B cell (primary cell): ENCODE measurements around the gene RGL1. TPM values are rescaled to one million over a fixed set of nuclear protein-coding genes. Genes with fewer than 3 reads are reported as not detected.

Source experiments
- ATAC-seq: fragments of 200-7000 bp; cut with Tn5 transposase; one replicate; pipeline ENCODE4 v1.10.0; 2021; ENCODE audit warnings: low read depth, mild to moderate bottlenecking, moderate number of reproducible peaks, moderate library complexity
- CTCF ChIA-PET: fragments of 350-600 bp; sonication (Branson Sonifier 250); formaldehyde crosslinking; loops from one replicate; lab custom pipeline; 2021; ENCODE audit warnings: antibody characterized with exemption, inconsistent platforms; lab: Charles Lee
- POLR2A ChIA-PET: fragments of 350-600 bp; sonication (Branson Sonifier 250); formaldehyde crosslinking; loops from one replicate; lab custom pipeline; 2021; ENCODE audit warnings: antibody characterized with exemption; lab: Charles Lee
- DNase-seq: peaks from one replicate; pipeline ENCODE4 v3.0.0; 2013
- H2AFZ ChIP-seq: 2 replicates; pipeline ENCODE4 v1.6.1; 2012; ENCODE audit warnings: mild to moderate bottlenecking, low read depth, low read length; ENCODE audit not compliant: insufficient read depth, poor library complexity, severe bottlenecking
- H3K27ac ChIP-seq, 2 donors: 1 replicate in 1 of 2; 2 replicates in 1 of 2; pipeline ENCODE4 v1.5.1; 2012 to 2013; ENCODE audit warnings: low read length in 2 of 2, mild to moderate bottlenecking in 2 of 2, moderate library complexity in 1 of 2
- H3K27me3 ChIP-seq, 4 experiments: fragments of 200-600 bp in 1 of 4; sonication (generic) in 1 of 4; replicated peaks in 1 of 4; 1 replicate in 2 of 4; 2 replicates in 2 of 4; pipeline versions ENCODE4 v1.6.1 to v1.7.0; 2013 to 2016; ENCODE audit warnings: low read length in 3 of 4, mild to moderate bottlenecking in 2 of 4, mixed read lengths in 1 of 4, moderate library complexity in 1 of 4; ENCODE audit not compliant: insufficient read depth in 4 of 4, control insufficient read depth in 3 of 4; ENCODE audit errors: control extremely low read depth in 1 of 4
- H3K36me3 ChIP-seq, 2 experiments: replicated peaks in 1 of 2; 1 replicate in 1 of 2; 2 replicates in 1 of 2; pipeline versions ENCODE4 v1.6.1 to v1.7.1; 2013; ENCODE audit warnings: low read length in 1 of 2; ENCODE audit not compliant: insufficient read depth in 2 of 2, control insufficient read depth in 1 of 2; ENCODE audit errors: control extremely low read depth in 1 of 2, extremely low read depth in 1 of 2
- H3K4me1 ChIP-seq, 2 donors: fragments of 200-600 bp in 1 of 2; sonication (generic) in 1 of 2; 1 replicate in 1 of 2; 2 replicates in 1 of 2; pipeline versions ENCODE4 v1.5.1 to v1.6.1; 2013 to 2017; ENCODE audit warnings: low read length in 2 of 2; ENCODE audit not compliant: control insufficient read depth in 2 of 2, insufficient read depth in 2 of 2
- H3K4me2 ChIP-seq: replicated peaks from 2 replicates; pipeline ENCODE3; 2012; ENCODE audit warnings: mild to moderate bottlenecking, low read depth, low read length; ENCODE audit not compliant: poor library complexity, severe bottlenecking
- H3K4me3 ChIP-seq, 5 experiments: fragments of 200-600 bp in 1 of 5; sonication (generic) in 1 of 5; 1 replicate in 3 of 5; 2 replicates in 2 of 5; pipeline versions ENCODE4 v1.5.1 to v1.7.0; 2011 to 2016; ENCODE audit warnings: low read length in 4 of 5, mild to moderate bottlenecking in 4 of 5, low read depth in 2 of 5, control low read depth in 1 of 5, moderate library complexity in 1 of 5; ENCODE audit not compliant: insufficient read depth in 1 of 5; ENCODE audit errors: control extremely low read depth in 1 of 5, extremely low read depth in 1 of 5
- H3K79me2 ChIP-seq: fragments of 200-600 bp; sonication (generic); one replicate; pipeline ENCODE4 v1.6.0; 2016; ENCODE audit warnings: low read length; ENCODE audit not compliant: control insufficient read depth, insufficient read depth
- H3K9ac ChIP-seq: fragments of 200-600 bp; sonication (generic); 2 replicates; pipeline ENCODE4 v1.6.1; 2017; ENCODE audit warnings: mild to moderate bottlenecking, low read length, moderate library complexity
- H3K9me3 ChIP-seq, 3 donors: one replicate each; pipeline versions ENCODE4 v1.6.1 to v1.7.1; 2013; ENCODE audit warnings: low read length in 2 of 3; ENCODE audit not compliant: control insufficient read depth in 2 of 3, insufficient read depth in 1 of 3; ENCODE audit errors: control extremely low read depth in 1 of 3
- H4K20me1 ChIP-seq: 2 replicates; pipeline ENCODE4 v1.6.0; 2012; ENCODE audit warnings: mild to moderate bottlenecking, low read length; ENCODE audit not compliant: insufficient read depth, control insufficient read depth, poor library complexity, severe bottlenecking
- H3K27ac Mint-ChIP-seq: one replicate; pipeline ENCODE4 v1.8.0; 2021; ENCODE audit warnings: mixed read lengths
- H3K27me3 Mint-ChIP-seq: one replicate; pipeline ENCODE4 v1.8.0; 2021; ENCODE audit warnings: mixed read lengths
- H3K4me1 Mint-ChIP-seq: one replicate; pipeline ENCODE4 v1.8.0; 2021; ENCODE audit warnings: mixed read lengths
- H3K4me3 Mint-ChIP-seq: one replicate; pipeline ENCODE4 v1.8.0; 2021; ENCODE audit warnings: mixed read lengths
- H3K9me3 Mint-ChIP-seq: one replicate; pipeline ENCODE4 v1.8.0; 2022; ENCODE audit warnings: mixed read lengths; ENCODE audit not compliant: insufficient read depth
- EZH2 ChIP-seq: IDR thresholded peaks from 2 replicates; pipeline ENCODE4 v1.6.1; 2012; ENCODE audit warnings: borderline replicate concordance, low read depth, mild to moderate bottlenecking, moderate library complexity, low read length; ENCODE audit not compliant: insufficient read depth, poor library complexity, severe bottlenecking
- WGBS: methylation state at CpG from one replicate; pipeline ENCODE4 v1.1.5; 2013; ENCODE audit warnings: missing lambda C conversion rate; ENCODE audit not compliant: insufficient coverage; 5-methylcytosine and 5-hydroxymethylcytosine counted together
- intact Hi-C: fragments of 100-400 bp; cut with micrococcal nuclease; formaldehyde crosslinking; loops from one replicate; pipeline ENCODE4 v1.10.0; 2022
- polyA plus RNA-seq: library from polyadenylated mRNA; depleted of rRNA; stranded (reverse); fragments of >200 nt; gene quantifications from 2 replicates; pipeline ENCODE4 v1.2.3, GENCODE V29; 2012
- total RNA-seq, 2 donors: library from RNA; stranded (reverse); fragments of 120-200 nt in 1 of 2; gene quantifications; 1 replicate in 1 of 2; 2 replicates in 1 of 2; pipeline versions ENCODE4 v1.2.3 to v1.2.4, GENCODE V29; 2013 to 2022
- TF ChIP-seq, protein P1 (sequence below): fragments of 200-600 bp; IDR thresholded peaks from one replicate; pipeline ENCODE4 v1.8.0; 2022; ENCODE audit warnings: antibody characterized with exemption, mild to moderate bottlenecking

The RGL1 gene
- total and polyA plus RNA-seq, 2 donors (not counting 1 experiment from before 2014, with no cell fraction given): 0.09 to 1.1 TPM

GRCh38 chr1:183925947-183926346 is 121.0 kb downstream of the RGL1 start:
- no peak overlapping the region for H3K27ac Mint-ChIP-seq
- intact Hi-C loops: no loop called here
- Histone ChIP-seq H2AFZ (no peak overlapping the region), H3K4me2 (no peak overlapping the region), H3K9me3 (no peaks in the 10 kb centered on the region), H3K36me3 (no peaks in the 10 kb centered on the region), H3K9ac (no peak overlapping the region), H3K4me1 (no peaks in the 10 kb centered on the region), H3K27me3 (no peaks in the 10 kb centered on the region), H4K20me1 (no peaks in the 10 kb centered on the region), H3K79me2 (no peaks in the 10 kb centered on the region), H3K27ac (no peak overlapping the region), H3K4me3 (no peak overlapping the region)
- no peak for ATAC-seq
- CTCF ChIA-PET: no interaction called here
- H3K4me1 Mint-ChIP-seq: no peaks in the 10 kb centered on the region
- no peaks in the 10 kb centered on the region for H3K9me3 Mint-ChIP-seq
- peaks cover 11% of the 10 kb centered on the region for H3K27me3 Mint-ChIP-seq
- POLR2A ChIA-PET: no interaction called here
- TF ChIP-seq EZH2: no peak
- TF ChIP-seq, protein P1, sequence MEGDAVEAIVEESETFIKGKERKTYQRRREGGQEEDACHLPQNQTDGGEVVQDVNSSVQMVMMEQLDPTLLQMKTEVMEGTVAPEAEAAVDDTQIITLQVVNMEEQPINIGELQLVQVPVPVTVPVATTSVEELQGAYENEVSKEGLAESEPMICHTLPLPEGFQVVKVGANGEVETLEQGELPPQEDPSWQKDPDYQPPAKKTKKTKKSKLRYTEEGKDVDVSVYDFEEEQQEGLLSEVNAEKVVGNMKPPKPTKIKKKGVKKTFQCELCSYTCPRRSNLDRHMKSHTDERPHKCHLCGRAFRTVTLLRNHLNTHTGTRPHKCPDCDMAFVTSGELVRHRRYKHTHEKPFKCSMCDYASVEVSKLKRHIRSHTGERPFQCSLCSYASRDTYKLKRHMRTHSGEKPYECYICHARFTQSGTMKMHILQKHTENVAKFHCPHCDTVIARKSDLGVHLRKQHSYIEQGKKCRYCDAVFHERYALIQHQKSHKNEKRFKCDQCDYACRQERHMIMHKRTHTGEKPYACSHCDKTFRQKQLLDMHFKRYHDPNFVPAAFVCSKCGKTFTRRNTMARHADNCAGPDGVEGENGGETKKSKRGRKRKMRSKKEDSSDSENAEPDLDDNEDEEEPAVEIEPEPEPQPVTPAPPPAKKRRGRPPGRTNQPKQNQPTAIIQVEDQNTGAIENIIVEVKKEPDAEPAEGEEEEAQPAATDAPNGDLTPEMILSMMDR: no peak
- no peak for DNase-seq
- no peak overlapping the region for H3K4me3 Mint-ChIP-seq
- 90% methylated on average over 5 of the region's 8 CpGs for WGBS

- ChIA-PET POLR2A (no interaction called here), CTCF (interaction anchor here (3.1 kb wide), 1 partner anchor 11 kb away, joined by 19 read pairs; no protein-coding TSS in a partner anchor)
- DNase-seq (no peak), ATAC-seq (no peak)
- Histone ChIP-seq H3K9ac (no peak overlapping the region), H3K79me2 (no peaks in the 10 kb centered on the region), H3K4me2 (no peak overlapping the region), H3K4me3 (no peak overlapping the region), H3K27ac (no peak overlapping the region), H2AFZ (no peak overlapping the region), H3K27me3 (no peaks in the 10 kb centered on the region), H3K9me3 (no peaks in the 10 kb centered on the region), H3K4me1 (no peaks in the 10 kb centered on the region), H4K20me1 (no peaks in the 10 kb centered on the region), H3K36me3 (no peaks in the 10 kb centered on the region)
- intact Hi-C loops: no loop called here
- no peaks in the 10 kb centered on the region for H3K4me1 Mint-ChIP-seq
- 100% methylated on average over 1 of the region's 5 CpGs for WGBS
- no peaks in the 10 kb centered on the region for H3K9me3 Mint-ChIP-seq
- H3K4me3 Mint-ChIP-seq: no peak overlapping the region
- no peak overlapping the region for H3K27ac Mint-ChIP-seq
- H3K27me3 Mint-ChIP-seq: peaks cover 11% of the 10 kb centered on the region
- TF ChIP-seq, protein P1: no peak
- TF ChIP-seq EZH2: no peak
Observed at GRCh38 chr1:183926983-183927382, 122.1 kb downstream of the RGL1 start.
